Upper lobe of left lung (tissue), 4 donors: ENCODE results near the gene TFEB.
A peak's percentile ranks its signal among the peaks of the same experiment; 100 is the strongest.

ENCODE experiments used
- CTCF ChIP-seq, 6 experiments: fragments of 450-650 bp in 4 of 6; fragments of 200-600 bp in 2 of 6; sonication (generic) in 2 of 6; IDR thresholded peaks; one replicate each; pipeline ENCODE4 v1.5.1; 2016 to 2019; ENCODE audit warnings: antibody characterized with exemption in 6 of 6
- EP300 ChIP-seq, 4 donors: sonication (generic); formaldehyde crosslinking; IDR thresholded peaks; one replicate each; pipeline ENCODE4 v1.5.1; 2017; ENCODE audit warnings: antibody characterized with exemption in 4 of 4, control low read depth in 2 of 4
- POLR2A ChIP-seq, 4 donors: fragments of 450-650 bp; IDR thresholded peaks; one replicate each; pipeline ENCODE4 v1.5.1; 2016 to 2017; ENCODE audit warnings: antibody characterized with exemption in 4 of 4, mild to moderate bottlenecking in 2 of 4
- POLR2AphosphoS5 ChIP-seq, 2 donors: sonication (generic); formaldehyde crosslinking; IDR thresholded peaks; one replicate each; pipeline ENCODE4 v1.5.1; 2017; ENCODE audit warnings: antibody characterized with exemption in 2 of 2

- TF ChIP-seq CTCF (IDR thresholded peaks at IDR 0.05) (peak; percentile 91 to 95 (median 92)), POLR2AphosphoS5 (IDR thresholded peaks at IDR 0.05) (no peak), POLR2A (IDR thresholded peaks at IDR 0.05) (peak in 1 of 4 donors; percentile 32), EP300 (IDR thresholded peaks at IDR 0.05) (no peak)
Measured at GRCh38 chr6:41683523-41684310, 51.7 kb downstream of the TFEB start.
